Measurements from ENCODE around the gene GPR3.
"Not testable (repeated sequence)": the region's sequence is repeated elsewhere in the genome, so short reads cannot be mapped to it uniquely, and the experiment has no call there.

DNA sequence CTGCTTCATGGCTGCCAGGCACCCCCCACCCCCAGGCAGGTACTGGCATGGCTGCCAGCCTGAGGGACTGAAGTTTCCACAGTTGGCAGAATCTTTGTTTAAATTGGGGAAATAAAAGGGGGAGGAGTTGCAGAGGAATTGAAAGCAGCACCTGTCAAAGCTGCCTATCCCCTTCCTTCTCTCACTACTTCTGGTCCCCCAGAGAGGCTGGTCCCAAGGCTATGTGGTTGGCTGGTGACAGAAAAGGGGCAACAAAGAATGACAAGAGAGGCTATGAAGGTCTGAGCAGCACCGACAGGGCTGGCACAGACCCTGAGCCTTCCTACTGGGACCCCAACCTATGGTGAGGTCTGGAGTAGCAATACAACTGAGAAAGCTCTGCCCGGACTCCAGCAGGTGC is 14.4 kb downstream of the GPR3 start:
- TF ChIP-seq POLR2A, POLR2AphosphoS5, TAF1, SPI1, POU2F2 (IDR thresholded peaks at IDR 0.05; ENCODE audit: low read depth, low read length): not testable (repeated sequence)
